PC-3 (cell line): ENCODE data around the gene NBPF1. TPM values are rescaled to one million over a fixed set of nuclear protein-coding genes. Genes with fewer than 3 reads are reported as not detected.
A peak's percentile ranks its signal among the peaks of the same experiment; 100 is the strongest.
"Not testable (repeated sequence)": the region's sequence is repeated elsewhere in the genome, so short reads cannot be mapped to it uniquely, and the experiment has no call there.

ENCODE experiments used
- ATAC-seq: fragments of 200-7000 bp; cut with Tn5 transposase; 2 replicates; pipeline ENCODE4 v1.9.1; 2020; ENCODE audit warnings: mild to moderate bottlenecking, moderate library complexity
- BruUV-seq: library from RNA; stranded (reverse); fragments of 400-500 nt; replicated peaks from 2 replicates; lab custom pipeline; 2021; lab: Mats Ljungman, UMichigan
- CTCF ChIA-PET: fragments of 300-600 bp; sonication (Branson Sonifier 250); formaldehyde crosslinking; loops from one replicate; lab custom pipeline; 2022; ENCODE audit warnings: antibody characterized with exemption; lab: Charles Lee
- POLR2A ChIA-PET: fragments of 300-600 bp; sonication (Branson Sonifier 250); formaldehyde crosslinking; loops from one replicate; lab custom pipeline; 2022; ENCODE audit warnings: antibody characterized with exemption; ENCODE audit not compliant: unreplicated experiment; lab: Charles Lee
- DNase-seq: peaks from one replicate; pipeline ENCODE4 v3.0.0-alpha.2; 2015
- H2AFZ ChIP-seq: fragments of 300-600 bp; sonication (generic); 2 replicates; pipeline ENCODE4 v1.6.0; 2016; ENCODE audit warnings: antibody characterized with exemption, low read length
- H3F3A ChIP-seq: fragments of 300-600 bp; sonication (generic); one replicate; pipeline ENCODE4 v1.6.0; 2017; ENCODE audit warnings: antibody characterized with exemption, low read length, control low read depth, mild to moderate bottlenecking; ENCODE audit not compliant: unreplicated experiment
- H3K27ac ChIP-seq: fragments of 300-600 bp; sonication (generic); 2 replicates; pipeline ENCODE4 v1.5.1; 2016; ENCODE audit warnings: mild to moderate bottlenecking, low read length
- H3K27me3 ChIP-seq: fragments of 300-600 bp; sonication (generic); 2 replicates; pipeline ENCODE4 v1.6.1; 2016; ENCODE audit warnings: low read length, mixed read lengths
- H3K36me3 ChIP-seq: fragments of 300-600 bp; sonication (generic); 2 replicates; pipeline ENCODE4 v1.6.1; 2016; ENCODE audit warnings: low read depth, mixed run types, low read length, mixed read lengths
- H3K4me1 ChIP-seq: fragments of 300-600 bp; sonication (generic); 2 replicates; pipeline ENCODE4 v1.5.1; 2016; ENCODE audit warnings: low read length; ENCODE audit not compliant: insufficient read depth
- H3K4me2 ChIP-seq: fragments of 300-600 bp; sonication (generic); 2 replicates; pipeline ENCODE4 v1.6.0; 2016; ENCODE audit warnings: low read length
- H3K4me3 ChIP-seq: fragments of 300-600 bp; sonication (generic); 2 replicates; pipeline ENCODE4 v1.5.1; 2016; ENCODE audit warnings: mild to moderate bottlenecking, low read length, mixed read lengths
- H3K79me2 ChIP-seq: fragments of 300-600 bp; sonication (generic); 2 replicates; pipeline ENCODE4 v1.6.1; 2017; ENCODE audit warnings: low read length, mixed read lengths
- H3K9ac ChIP-seq: fragments of 300-600 bp; sonication (generic); 2 replicates; pipeline ENCODE4 v1.6.0; 2016; ENCODE audit warnings: mild to moderate bottlenecking, low read length
- H3K9me2 ChIP-seq: fragments of 300-600 bp; sonication (generic); replicated peaks from 2 replicates; pipeline ENCODE4 v1.6.1; 2016; ENCODE audit warnings: mixed run types, low read length, mixed read lengths
- H3K9me3 ChIP-seq: fragments of 300-600 bp; sonication (generic); 2 replicates; pipeline ENCODE4 v1.6.1; 2016; ENCODE audit warnings: low read length, mixed read lengths
- H4K20me1 ChIP-seq: fragments of 300-600 bp; sonication (generic); 2 replicates; pipeline ENCODE4 v1.6.1; 2016; ENCODE audit warnings: low read length, mixed read lengths
- intact Hi-C: fragments of 100-400 bp; cut with micrococcal nuclease; formaldehyde crosslinking; loops from 2 replicates; pipeline ENCODE4 v1.9.0; 2023
- total RNA-seq: library from RNA; depleted of rRNA; stranded (reverse); fragments of >200 nt; gene quantifications from 2 replicates; pipeline ENCODE4 v1.2.3, GENCODE V29; 2014

The NBPF1 gene
- total RNA-seq, 1 experiment from 2014 or later, result 57.2 TPM

GRCh38 chr1:16599326-16599725, 14.0 kb downstream of the NBPF1 start:
- H3K27ac ChIP-seq, H2AFZ ChIP-seq, H3K9ac ChIP-seq, POLR2A ChIA-PET, H3F3A ChIP-seq, H3K79me2 ChIP-seq, ATAC-seq, BruUV-seq, H3K9me2 ChIP-seq, CTCF ChIA-PET, H4K20me1 ChIP-seq, H3K36me3 ChIP-seq, H3K9me3 ChIP-seq, H3K27me3 ChIP-seq, H3K4me3 ChIP-seq, H3K4me2 ChIP-seq, intact Hi-C loops: not testable (repeated sequence)
- peak; percentile 0 for DNase-seq
- H3K4me1 ChIP-seq, result peaks cover 10% of the 10 kb centered on the region

DNA sequence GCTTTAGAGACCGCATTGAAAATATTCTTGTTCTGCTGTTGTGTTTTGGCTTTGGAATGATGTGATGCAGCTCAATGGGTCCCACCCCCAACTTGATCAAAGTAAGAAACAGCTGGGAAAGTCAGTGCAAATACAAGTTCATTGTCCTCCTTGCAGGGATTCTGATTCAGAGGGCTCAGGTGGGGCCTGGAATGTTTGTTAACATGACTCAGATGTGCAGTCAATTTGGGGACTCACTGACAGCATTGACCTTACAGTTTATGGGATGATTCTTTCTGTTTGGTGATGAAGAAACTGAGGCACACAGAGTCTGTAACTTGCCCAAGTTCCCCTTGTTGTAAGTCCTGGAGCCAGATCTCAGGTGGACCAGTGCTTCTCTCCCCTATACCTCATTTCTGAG, 18.1 kb downstream of the NBPF1 start:
- H3K4me2 ChIP-seq, H3K9me2 ChIP-seq, H3K4me3 ChIP-seq, H3K9ac ChIP-seq, H3K27me3 ChIP-seq, H3K79me2 ChIP-seq, H2AFZ ChIP-seq, H3K4me1 ChIP-seq, H4K20me1 ChIP-seq, H3K36me3 ChIP-seq, DNase-seq, intact Hi-C loops, H3K9me3 ChIP-seq, H3F3A ChIP-seq: not testable (repeated sequence)
- BruUV-seq, result TSS peak; percentile 62
- ChIA-PET CTCF (interaction anchor here (0.6 to 0.7 kb wide), 2 partner anchors 13 to 26 kb away, joined by 3 to 4 read pairs; no protein-coding TSS in a partner anchor), POLR2A (interaction anchor here (0.7 kb wide), 1 partner anchor 17 kb away, joined by 3 read pairs; no protein-coding TSS in a partner anchor)
- peak; percentile 60 for ATAC-seq
- H3K27ac ChIP-seq, result peak overlapping the region; percentile 59

- H3K36me3 ChIP-seq, POLR2A ChIA-PET, H3K9ac ChIP-seq, H3K4me1 ChIP-seq, H3K27me3 ChIP-seq, H3K9me3 ChIP-seq, H3K27ac ChIP-seq, H3K79me2 ChIP-seq, H3K4me3 ChIP-seq, H3F3A ChIP-seq, H4K20me1 ChIP-seq, H3K4me2 ChIP-seq, H3K9me2 ChIP-seq, intact Hi-C loops, DNase-seq, BruUV-seq, ATAC-seq, H2AFZ ChIP-seq: not testable (repeated sequence)
- CTCF ChIA-PET, result interaction anchor here (2.1 kb wide), 1 partner anchor 29 kb away, joined by 11 read pairs; no protein-coding TSS in a partner anchor
Observed at GRCh38 chr1:16591845-16592244, 21.5 kb downstream of the NBPF1 start.

DNA sequence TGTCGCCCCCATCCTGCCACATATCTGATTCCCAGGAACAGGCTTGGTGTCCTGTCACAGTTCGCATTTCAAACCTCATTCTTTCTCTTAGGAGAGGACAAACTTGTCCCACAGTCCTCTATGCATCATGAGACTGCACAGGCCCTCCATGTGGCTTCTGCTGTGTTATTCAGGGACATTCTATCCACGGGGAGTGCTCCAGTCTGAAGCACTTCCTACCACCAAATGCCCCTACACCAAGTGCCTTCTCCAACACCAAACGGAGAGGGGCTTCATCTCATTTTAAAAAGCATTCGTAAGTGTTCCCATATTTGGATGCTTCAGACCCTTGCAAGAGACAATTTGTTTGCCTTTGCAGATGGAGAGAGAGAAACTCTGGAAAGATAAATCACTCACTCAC, 25.3 kb downstream of the NBPF1 start:
- H3K79me2 ChIP-seq, H3K27ac ChIP-seq, H3K9me3 ChIP-seq, H3K4me2 ChIP-seq, BruUV-seq, H3K4me3 ChIP-seq, H3K9ac ChIP-seq, H3K4me1 ChIP-seq, H3K9me2 ChIP-seq, intact Hi-C loops, CTCF ChIA-PET, H3F3A ChIP-seq, H3K36me3 ChIP-seq, H4K20me1 ChIP-seq, POLR2A ChIA-PET, H3K27me3 ChIP-seq, H2AFZ ChIP-seq, ATAC-seq, DNase-seq: not testable (repeated sequence)

DNA sequence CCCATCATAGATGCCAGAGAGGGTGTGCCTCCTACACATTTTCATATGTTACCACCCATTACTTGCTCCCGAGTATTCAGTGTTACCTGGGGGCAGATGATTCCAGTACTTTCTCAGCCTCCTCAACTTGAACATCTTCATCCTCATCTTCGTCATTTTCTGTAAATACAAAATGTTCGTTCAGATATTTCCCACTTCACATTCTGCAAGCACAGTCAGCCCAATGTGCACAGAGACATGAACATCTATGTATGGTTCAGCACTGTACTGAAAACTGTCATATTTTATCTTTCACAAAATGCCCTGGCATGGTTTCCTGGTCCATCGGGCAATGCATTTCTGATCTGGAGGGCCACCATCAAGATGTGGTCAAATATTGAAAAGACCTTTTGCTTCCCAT, 25.7 kb downstream of the NBPF1 start:
- BruUV-seq, H3K4me2 ChIP-seq, POLR2A ChIA-PET, H3K27me3 ChIP-seq, H3K36me3 ChIP-seq, H3K27ac ChIP-seq, ATAC-seq, H4K20me1 ChIP-seq, H3F3A ChIP-seq, CTCF ChIA-PET, intact Hi-C loops, H3K79me2 ChIP-seq, H3K9me3 ChIP-seq, H3K4me3 ChIP-seq, H2AFZ ChIP-seq, DNase-seq, H3K4me1 ChIP-seq, H3K9me2 ChIP-seq, H3K9ac ChIP-seq: not testable (repeated sequence)

DNA sequence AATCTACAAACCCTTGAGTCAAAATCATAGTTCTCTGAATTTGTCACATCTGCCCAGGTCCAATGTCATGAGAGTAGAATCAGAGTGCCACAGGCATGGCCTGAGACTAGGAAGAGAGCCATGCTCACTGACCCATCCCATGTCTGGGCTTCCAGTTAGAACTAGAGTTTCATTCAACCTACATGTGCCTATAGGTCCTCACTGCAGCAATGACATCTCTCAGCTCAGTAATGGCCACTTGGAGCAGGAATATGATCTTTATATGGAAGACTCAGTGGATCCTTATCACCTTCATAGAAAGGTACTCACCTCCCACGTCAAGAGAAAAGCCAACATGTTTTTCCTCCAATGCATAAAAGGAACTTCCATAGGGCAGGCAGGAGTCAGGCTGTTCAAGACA, 48.0 kb downstream of the NBPF1 start:
- H3K4me2 ChIP-seq, H3K79me2 ChIP-seq, POLR2A ChIA-PET, H3K4me3 ChIP-seq, H3K27ac ChIP-seq, H3K36me3 ChIP-seq, H2AFZ ChIP-seq, ATAC-seq, H3K9me3 ChIP-seq, H4K20me1 ChIP-seq, CTCF ChIA-PET, H3F3A ChIP-seq, BruUV-seq, DNase-seq, H3K9ac ChIP-seq, H3K9me2 ChIP-seq, intact Hi-C loops, H3K4me1 ChIP-seq, H3K27me3 ChIP-seq: not testable (repeated sequence)

DNA sequence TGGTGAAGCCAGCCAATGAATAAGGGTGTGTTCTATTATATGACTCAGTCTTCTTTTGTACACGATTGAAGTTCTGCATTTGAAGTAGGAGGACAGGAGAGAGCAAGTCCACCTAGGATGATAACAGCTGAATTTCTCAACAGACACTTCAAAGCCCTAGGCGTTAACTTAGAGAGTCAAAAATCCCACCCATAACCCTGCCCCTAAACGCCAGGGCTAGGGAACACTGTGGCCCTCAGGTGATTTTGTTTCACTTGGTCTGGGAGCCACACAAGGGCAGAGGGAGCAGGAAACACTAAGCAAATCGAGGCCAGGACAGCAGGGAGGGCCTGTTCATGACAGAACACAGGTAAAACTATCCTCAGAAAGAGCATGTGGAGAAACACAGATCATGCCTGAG, 52.3 kb downstream of the NBPF1 start:
- POLR2A ChIA-PET, DNase-seq, H3K4me2 ChIP-seq, H3K27ac ChIP-seq, H3K27me3 ChIP-seq, BruUV-seq, H3K9ac ChIP-seq, H3K4me3 ChIP-seq, H3K36me3 ChIP-seq, CTCF ChIA-PET, H3F3A ChIP-seq, H4K20me1 ChIP-seq, H3K9me2 ChIP-seq, H3K4me1 ChIP-seq, H2AFZ ChIP-seq, intact Hi-C loops, H3K9me3 ChIP-seq, H3K79me2 ChIP-seq, ATAC-seq: not testable (repeated sequence)
